WERI-Rb-1 (cell line): Measurements from ENCODE around the gene LMAN2L.
A peak's percentile ranks its signal among the peaks of the same experiment; 100 is the strongest.

Experiments
- DNase-seq: peaks from one replicate; pipeline ENCODE4 v3.0.0-alpha.2; 2020
- H3K27ac ChIP-seq: fragments of 250-450 bp; sonication (Bioruptor Pico); 2 replicates; pipeline ENCODE4 v1.5.1; 2020; ENCODE audit warnings: mild to moderate bottlenecking, moderate library complexity
- H3K27me3 ChIP-seq: fragments of 250-450 bp; sonication (Bioruptor Pico); 2 replicates; pipeline ENCODE4 v1.5.1; 2021; ENCODE audit warnings: mild to moderate bottlenecking, low read depth, moderate library complexity; ENCODE audit not compliant: insufficient read depth, severe bottlenecking
- H3K36me3 ChIP-seq: fragments of 250-450 bp; sonication (Bioruptor Pico); 2 replicates; pipeline ENCODE4 v1.5.1; 2020; ENCODE audit warnings: mild to moderate bottlenecking, moderate library complexity
- H3K4me3 ChIP-seq: 2 replicates; pipeline ENCODE4 v1.5.1; 2011; ENCODE audit warnings: low read depth, mild to moderate bottlenecking, control low read depth, low read length
- H3K9me3 ChIP-seq: fragments of 250-450 bp; sonication (Bioruptor Pico); 2 replicates; pipeline ENCODE4 v1.5.1; 2021; ENCODE audit warnings: mild to moderate bottlenecking, moderate library complexity; ENCODE audit not compliant: severe bottlenecking
- TF ChIP-seq, protein P1 (sequence below): IDR thresholded peaks from 2 replicates; pipeline ENCODE4 v1.5.1; 2011; ENCODE audit warnings: low read depth, mild to moderate bottlenecking, control low read depth, inconsistent platforms, low read length

Gene LMAN2L

DNA sequence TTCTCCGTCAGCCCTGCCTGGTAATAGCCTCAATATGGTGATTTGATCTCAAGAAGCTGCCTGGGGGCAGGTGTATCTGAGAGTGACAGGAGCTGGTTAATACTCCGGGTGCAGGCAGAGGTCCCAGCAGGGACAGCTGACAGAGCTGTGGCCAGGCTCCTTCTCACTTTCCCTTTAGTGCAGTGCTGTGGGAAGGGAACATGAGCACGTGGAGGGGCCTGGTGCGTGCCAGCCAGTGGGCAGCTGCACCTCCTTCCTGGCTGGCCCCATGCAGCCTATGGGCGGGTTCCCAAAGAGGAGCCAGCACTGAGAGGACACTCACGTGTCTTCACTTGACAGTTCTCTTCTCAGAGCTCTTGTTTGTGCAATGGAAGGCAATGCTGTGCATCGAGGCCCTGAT is 29.9 kb upstream of the LMAN2L start:
- no peaks in the 10 kb centered on the region for H3K9me3 ChIP-seq
- TF ChIP-seq, protein P1, sequence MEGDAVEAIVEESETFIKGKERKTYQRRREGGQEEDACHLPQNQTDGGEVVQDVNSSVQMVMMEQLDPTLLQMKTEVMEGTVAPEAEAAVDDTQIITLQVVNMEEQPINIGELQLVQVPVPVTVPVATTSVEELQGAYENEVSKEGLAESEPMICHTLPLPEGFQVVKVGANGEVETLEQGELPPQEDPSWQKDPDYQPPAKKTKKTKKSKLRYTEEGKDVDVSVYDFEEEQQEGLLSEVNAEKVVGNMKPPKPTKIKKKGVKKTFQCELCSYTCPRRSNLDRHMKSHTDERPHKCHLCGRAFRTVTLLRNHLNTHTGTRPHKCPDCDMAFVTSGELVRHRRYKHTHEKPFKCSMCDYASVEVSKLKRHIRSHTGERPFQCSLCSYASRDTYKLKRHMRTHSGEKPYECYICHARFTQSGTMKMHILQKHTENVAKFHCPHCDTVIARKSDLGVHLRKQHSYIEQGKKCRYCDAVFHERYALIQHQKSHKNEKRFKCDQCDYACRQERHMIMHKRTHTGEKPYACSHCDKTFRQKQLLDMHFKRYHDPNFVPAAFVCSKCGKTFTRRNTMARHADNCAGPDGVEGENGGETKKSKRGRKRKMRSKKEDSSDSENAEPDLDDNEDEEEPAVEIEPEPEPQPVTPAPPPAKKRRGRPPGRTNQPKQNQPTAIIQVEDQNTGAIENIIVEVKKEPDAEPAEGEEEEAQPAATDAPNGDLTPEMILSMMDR: no peak
- 0 out of 2 replicates have a peak, but pooled peaks cover 3% of the 10 kb centered on the region for H3K36me3 ChIP-seq
- no peak for DNase-seq
- no peak overlapping the region for H3K27ac ChIP-seq
- no peak overlapping the region for H3K4me3 ChIP-seq
- no peaks in the 10 kb centered on the region for H3K27me3 ChIP-seq

GRCh38 chr2:96768083-96768561 is 28.3 kb upstream of the LMAN2L start:
- no peak for DNase-seq
- Histone ChIP-seq H3K27ac (no peak overlapping the region), H3K27me3 (no peaks in the 10 kb centered on the region), H3K4me3 (no peak overlapping the region), H3K9me3 (no peaks in the 10 kb centered on the region), H3K36me3 (0 out of 2 replicates have a peak, but pooled peaks cover 3% of the 10 kb centered on the region)
- TF ChIP-seq, protein P1: no peak

DNA sequence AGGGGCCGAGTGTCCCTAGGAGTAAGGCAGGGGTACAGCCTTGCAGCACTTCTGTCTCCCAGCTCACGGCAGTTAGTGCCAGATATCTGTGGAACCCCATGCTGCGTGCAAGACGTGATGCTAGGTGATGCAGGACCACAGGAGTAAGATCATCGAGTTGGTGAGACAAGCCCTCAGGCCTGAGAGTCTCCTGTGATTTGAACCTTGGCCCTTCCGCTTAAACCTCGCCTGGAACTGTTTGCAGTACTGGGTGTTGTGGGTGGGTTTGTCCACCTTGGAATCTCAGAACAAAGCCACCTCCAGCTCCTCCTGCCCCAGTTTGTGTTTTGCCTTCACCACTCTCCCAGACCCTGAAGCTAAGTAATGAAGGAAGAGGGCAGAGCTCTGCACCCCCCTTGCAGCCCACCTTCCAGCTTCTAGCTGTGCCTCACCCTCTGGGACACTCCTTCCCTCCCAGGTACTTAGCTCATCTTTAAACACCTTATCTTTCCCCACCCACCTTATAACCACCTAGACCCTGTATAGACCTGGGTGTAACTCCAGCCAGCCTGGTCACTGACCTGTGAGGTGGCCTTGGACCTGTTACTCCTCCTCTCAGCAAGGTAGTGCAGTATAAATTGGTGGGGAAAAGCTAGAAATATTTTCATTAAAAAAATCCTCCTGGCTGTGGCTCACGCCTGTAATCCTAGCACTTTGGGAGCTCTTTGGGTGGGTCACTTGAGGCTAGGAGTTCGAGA is 27.4 kb upstream of the LMAN2L start:
- Histone ChIP-seq H3K27me3 (no peaks in the 10 kb centered on the region), H3K36me3 (0 out of 2 replicates have a peak, but pooled peaks cover 3% of the 10 kb centered on the region), H3K9me3 (no peaks in the 10 kb centered on the region), H3K4me3 (no peak overlapping the region), H3K27ac (no peak overlapping the region)
- TF ChIP-seq, protein P1: no peak
- DNase-seq: no peak

DNA sequence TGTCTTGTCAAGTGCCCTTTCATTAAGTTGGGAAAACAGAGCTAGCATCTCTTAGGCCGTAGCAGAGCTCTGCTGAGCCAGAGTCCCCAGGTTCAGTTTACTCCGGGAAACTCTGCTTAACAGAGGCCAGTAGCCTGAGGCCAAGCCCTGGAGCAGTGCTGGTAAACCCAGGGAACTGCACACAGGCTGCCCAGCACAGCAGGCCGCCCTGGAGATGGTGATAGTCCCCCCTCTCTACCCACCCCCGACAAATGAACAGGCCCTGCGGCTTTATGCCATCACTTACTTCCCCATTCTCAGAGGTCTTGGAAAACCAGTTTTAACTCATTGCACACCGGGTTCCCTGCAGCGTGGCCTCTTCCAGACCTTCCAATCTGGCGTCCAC is 24.4 kb upstream of the LMAN2L start:
- TF ChIP-seq, protein P1: no peak
- H3K27ac ChIP-seq: peak overlapping the region; percentile 53

DNA sequence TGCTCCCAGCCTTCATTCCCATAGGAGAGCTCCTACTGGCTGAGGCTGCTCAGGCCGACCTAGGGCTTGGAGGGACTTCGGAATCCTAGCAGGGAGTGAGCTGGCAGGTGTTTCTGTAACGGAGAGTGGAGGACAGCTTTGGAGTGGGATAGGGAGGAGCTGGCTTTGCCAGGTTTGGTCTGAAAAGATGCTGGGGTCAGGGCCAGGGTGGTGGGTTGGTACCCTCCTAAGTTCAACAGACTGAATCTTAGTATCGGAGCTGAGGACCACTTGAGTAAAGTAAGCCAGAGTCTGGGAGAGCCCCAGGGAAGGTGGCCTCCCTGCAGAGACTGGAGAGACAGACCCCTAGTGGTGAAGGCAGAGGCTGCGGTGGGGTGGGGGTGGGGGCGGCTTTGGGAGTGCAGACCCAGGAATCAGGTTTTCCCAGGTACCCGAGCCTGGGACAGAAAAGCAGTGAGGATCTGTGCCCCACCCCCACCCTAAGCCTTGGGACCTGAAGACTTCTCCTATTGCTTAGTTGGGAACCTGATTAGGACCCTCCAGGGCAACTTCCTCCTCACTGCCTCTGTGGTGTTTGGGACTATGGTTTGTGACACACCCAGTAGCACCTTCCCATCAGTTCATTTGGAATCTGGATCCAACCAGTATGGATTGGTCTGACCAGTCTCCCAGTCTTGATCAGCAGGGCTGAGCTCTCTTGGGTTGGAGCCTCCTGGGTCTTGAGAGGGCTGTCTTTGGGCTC is 23.8 kb upstream of the LMAN2L start:
- peak overlapping the region; percentile 37 for H3K4me3 ChIP-seq
- H3K27ac ChIP-seq: peak overlapping the region; percentile 53
- TF ChIP-seq, protein P1: peak; percentile 67
- peak; percentile 52 for DNase-seq
- H3K36me3 ChIP-seq: 0 out of 2 replicates have a peak, but pooled peaks cover 3% of the 10 kb centered on the region
- H3K9me3 ChIP-seq: no peaks in the 10 kb centered on the region
- no peaks in the 10 kb centered on the region for H3K27me3 ChIP-seq

More for the DNA sequence above, 24.4 kb upstream of the LMAN2L start:
- Histone ChIP-seq H3K9me3 (no peaks in the 10 kb centered on the region), H3K4me3 (peak overlapping the region; percentile 37), H3K36me3 (0 out of 2 replicates have a peak, but pooled peaks cover 3% of the 10 kb centered on the region), H3K27me3 (no peaks in the 10 kb centered on the region)
- peak; percentile 21 for DNase-seq
